Heart left ventricle (tissue), 16 donors: ENCODE measurements around the gene GDAP1L1. TPM values are rescaled to one million over a fixed set of nuclear protein-coding genes. Genes with fewer than 3 reads are reported as not detected.

Experiments used
- ATAC-seq, 4 donors: fragments of 200-7000 bp; cut with Tn5 transposase; one replicate each; pipeline ENCODE4 v1.9.1; 2020 to 2022; ENCODE audit warnings: moderate library complexity in 4 of 4, mild to moderate bottlenecking in 3 of 4, moderate number of reproducible peaks in 1 of 4
- DNase-seq, 5 donors: peaks; one replicate each; pipeline ENCODE4 v3.0.0-alpha.2; 2020
- H3K27ac ChIP-seq, 12 donors: fragments of 200-600 bp; sonication (generic) in 4 of 12; one replicate each; pipeline versions ENCODE4 v1.5.0 to v1.8.0; 2016 to 2022; ENCODE audit warnings: mild to moderate bottlenecking in 2 of 12
- H3K27me3 ChIP-seq, 9 donors: fragments of 200-600 bp; sonication (generic) in 2 of 9; one replicate each; pipeline versions ENCODE4 v1.5.1 to v1.8.0; 2016 to 2022; ENCODE audit warnings: mild to moderate bottlenecking in 3 of 9
- H3K36me3 ChIP-seq, 9 donors: fragments of 200-600 bp; sonication (generic) in 2 of 9; one replicate each; pipeline versions ENCODE4 v1.5.0 to v1.8.0; 2018 to 2022; ENCODE audit warnings: mild to moderate bottlenecking in 2 of 9
- H3K4me1 ChIP-seq, 12 donors: fragments of 200-600 bp; sonication (generic) in 4 of 12; one replicate each; pipeline versions ENCODE4 v1.5.0 to v1.8.0; 2016 to 2022; ENCODE audit warnings: mild to moderate bottlenecking in 3 of 12
- H3K4me3 ChIP-seq, 12 donors: fragments of 200-600 bp; sonication (generic) in 4 of 12; one replicate each; pipeline versions ENCODE4 v1.5.0 to v1.8.0; 2017 to 2022; ENCODE audit warnings: mild to moderate bottlenecking in 9 of 12, moderate library complexity in 4 of 12
- H3K9me3 ChIP-seq, 12 donors: fragments of 200-600 bp; sonication (generic) in 4 of 12; one replicate each; pipeline versions ENCODE4 v1.5.0 to v1.8.0; 2016 to 2022; ENCODE audit warnings: mild to moderate bottlenecking in 1 of 12
- POLR2A ChIP-seq, 2 donors: fragments of 450-650 bp; IDR thresholded peaks; one replicate each; pipeline ENCODE4 v1.6.1; 2017; ENCODE audit warnings: antibody characterized with exemption in 2 of 2, mild to moderate bottlenecking in 2 of 2, moderate library complexity in 2 of 2
- WGBS, 4 donors: extraction: QIAGEN DNeasy Blood & Tissue Kit in 2 of 4; methylation state at CpG; one replicate each; pipeline versions ENCODE4 v1.1.5 to v1.1.7; 2013 to 2018; 5-methylcytosine and 5-hydroxymethylcytosine counted together
- intact Hi-C, 10 donors: fragments of 100-400 bp; cut with DNase I; formaldehyde crosslinking; loops; one replicate each; pipeline versions ENCODE4 v1.11.1 to v1.14.2; 2022
- polyA plus RNA-seq, 2 donors: library from polyadenylated mRNA; stranded (reverse); fragments of 200-250 nt; gene quantifications; one replicate each; pipeline ENCODE4 v1.2.3, GENCODE V29; 2013
- total RNA-seq, 9 donors: library from RNA; depleted of rRNA in 2 of 9; stranded (reverse); fragments of >200 nt in 2 of 9; fragmentation: NEBNext Ultra II Directional in 3 of 9; extraction: Animal tissue kit (Norgen Biotek cat#: 25700) in 3 of 9; gene quantifications; one replicate each; pipeline versions ENCODE4 v1.1.0 to v1.2.4, GENCODE V29; 2016 to 2023
- TF ChIP-seq, protein P1 (sequence below), 12 donors: fragments of 200-600 bp; sonication (generic) in 4 of 12; IDR thresholded peaks; one replicate each; pipeline versions ENCODE4 v1.5.0 to v1.8.0; 2018 to 2022; ENCODE audit warnings: antibody characterized with exemption in 12 of 12, mild to moderate bottlenecking in 5 of 12
- donor health status: ischemic (EF 13 %, LVEDD 7.1; RV severe dilation, severe dysfunction).
- donor health status: healthy with polysubstance abuse.
- donor health status: DM: no; HTN: yes; CAD: no.
- donor health status: DM: no; HTN: no; CAD: no.
- donor health status: ischemic (EF 25% LVEDD 6.9; RV normal size, moderate dysfunction).
- donor health status: ischemic (EF 25% LVEDD 5.7; RV mildly dilated, moderate dysfunction).
- donor health status: healthy.
- donor health status: DM: yes; HTN: yes; CAD: no.
- donor health status: ischemic (EF 35%, LVEDD 5.7; RV mildly dilated, moderate dysfunction).
- donor health status: nonischemic (EF 11% LVEDD 7.7; RV severe dilation, severe dysfunction).
- donor health status: DM: yes; HTN: yes; CAD: no.
- donor health status: PGD.
- donor health status: ischemic (EF 29% LVEDD 5.4; RV normal size, mild dysfunction).
- donor health status: nonischemic (EF 23%, LVEDD 6.1; RV moderate dilation, normal function).

The GDAP1L1 gene
- total and polyA plus RNA-seq, 11 donors = 0.12 to 0.67 (median 0.35) TPM; not detected in 2

DNA sequence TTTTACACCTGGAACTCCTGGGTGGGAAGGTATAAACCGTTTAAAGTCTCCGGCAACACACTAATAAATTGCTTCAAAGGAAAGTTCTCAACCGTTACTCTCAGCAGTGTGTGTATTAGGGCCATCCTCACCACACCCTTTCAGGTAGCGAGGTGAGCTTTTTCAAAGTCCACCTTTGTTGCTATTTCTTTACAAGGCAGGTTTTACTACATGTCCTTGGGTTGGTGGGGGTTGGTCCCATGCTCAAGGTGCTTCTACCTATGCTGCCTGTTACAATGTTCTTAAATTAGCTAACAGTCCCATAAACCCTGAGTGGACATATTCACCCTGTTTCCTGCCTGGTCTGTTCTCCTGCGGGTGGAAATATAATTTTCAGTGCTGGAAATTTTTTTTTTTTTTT lies 23.4 kb upstream of the GDAP1L1 start:
- Histone ChIP-seq H3K27me3 (no peaks in the 10 kb centered on the region), H3K4me3 (no peak overlapping the region), H3K4me1 (peaks cover 0 to 18% (median 5%) of the 10 kb centered on the region in 12 donors), H3K9me3 (no peaks in the 10 kb centered on the region), H3K27ac (no peak overlapping the region), H3K36me3 (peaks cover 0 to 9% (median 0%) of the 10 kb centered on the region in 9 donors)
- ATAC-seq (no peak), DNase-seq (no peak)
- TF ChIP-seq, protein P1, sequence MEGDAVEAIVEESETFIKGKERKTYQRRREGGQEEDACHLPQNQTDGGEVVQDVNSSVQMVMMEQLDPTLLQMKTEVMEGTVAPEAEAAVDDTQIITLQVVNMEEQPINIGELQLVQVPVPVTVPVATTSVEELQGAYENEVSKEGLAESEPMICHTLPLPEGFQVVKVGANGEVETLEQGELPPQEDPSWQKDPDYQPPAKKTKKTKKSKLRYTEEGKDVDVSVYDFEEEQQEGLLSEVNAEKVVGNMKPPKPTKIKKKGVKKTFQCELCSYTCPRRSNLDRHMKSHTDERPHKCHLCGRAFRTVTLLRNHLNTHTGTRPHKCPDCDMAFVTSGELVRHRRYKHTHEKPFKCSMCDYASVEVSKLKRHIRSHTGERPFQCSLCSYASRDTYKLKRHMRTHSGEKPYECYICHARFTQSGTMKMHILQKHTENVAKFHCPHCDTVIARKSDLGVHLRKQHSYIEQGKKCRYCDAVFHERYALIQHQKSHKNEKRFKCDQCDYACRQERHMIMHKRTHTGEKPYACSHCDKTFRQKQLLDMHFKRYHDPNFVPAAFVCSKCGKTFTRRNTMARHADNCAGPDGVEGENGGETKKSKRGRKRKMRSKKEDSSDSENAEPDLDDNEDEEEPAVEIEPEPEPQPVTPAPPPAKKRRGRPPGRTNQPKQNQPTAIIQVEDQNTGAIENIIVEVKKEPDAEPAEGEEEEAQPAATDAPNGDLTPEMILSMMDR (IDR thresholded peaks at IDR 0.05) = no peak
- TF ChIP-seq POLR2A (IDR thresholded peaks at IDR 0.05) = no peak
- intact Hi-C loops = loop anchor here in 2 of 10 donors (5.0 kb wide), 2 partner anchors 79 to 244 kb away; no protein-coding TSS in a partner anchor
- WGBS, 4 donors = 73 to 90% (median 87%) methylated on average over 5 of the region's 5 CpGs

- DNase-seq (no peak), ATAC-seq (no peak)
- H3K27me3 ChIP-seq = no peaks in the 10 kb centered on the region
- no peak for TF ChIP-seq POLR2A (IDR thresholded peaks at IDR 0.05)
- peaks cover 0 to 9% (median 0%) of the 10 kb centered on the region in 9 donors for H3K36me3 ChIP-seq
- WGBS, 4 donors = 76 to 81% (median 79%) methylated on average over 5 of the region's 5 CpGs
- intact Hi-C loops = loop anchor here in 2 of 10 donors (5.0 kb wide), 2 partner anchors 78 to 243 kb away; no protein-coding TSS in a partner anchor
- no peaks in the 10 kb centered on the region for H3K9me3 ChIP-seq
- H3K27ac ChIP-seq = no peak overlapping the region
- H3K4me1 ChIP-seq = peaks cover 0 to 17% (median 5%) of the 10 kb centered on the region in 12 donors
- no peak overlapping the region for H3K4me3 ChIP-seq
Observed at GRCh38 chr20:44224637-44225036, 22.5 kb upstream of the GDAP1L1 start.

GRCh38 chr20:44228465-44229258 lies 18.4 kb upstream of the GDAP1L1 start:
- no peak for TF ChIP-seq POLR2A (IDR thresholded peaks at IDR 0.05)
- TF ChIP-seq, protein P1 (IDR thresholded peaks at IDR 0.05) = no peak
- DNase-seq (no peak), ATAC-seq (peak; percentile 10 to 52 (median 45))
- intact Hi-C loops = no loop called here
- H3K4me3 ChIP-seq = no peak overlapping the region
- no peak overlapping the region for H3K27ac ChIP-seq
- no peaks in the 10 kb centered on the region for H3K27me3 ChIP-seq
- peaks cover 0 to 6% (median 0%) of the 10 kb centered on the region in 9 donors for H3K36me3 ChIP-seq
- H3K4me1 ChIP-seq = peaks cover 0 to 8% (median 0%) of the 10 kb centered on the region in 12 donors
- no peaks in the 10 kb centered on the region for H3K9me3 ChIP-seq
- WGBS, 4 donors = 55 to 64% (median 59%) methylated on average over 15 to 17 of the region's 17 CpGs

- no peak for TF ChIP-seq POLR2A (IDR thresholded peaks at IDR 0.05)
- TF ChIP-seq, protein P1 (IDR thresholded peaks at IDR 0.05) = no peak
- ATAC-seq = peak in 1 of 4 donors; percentile 31
- H3K9me3 ChIP-seq = no peaks in the 10 kb centered on the region
- WGBS, 4 donors = 80 to 87% (median 86%) methylated on average over 7 of the region's 7 CpGs
- no peaks in the 10 kb centered on the region for H3K27me3 ChIP-seq
- H3K27ac ChIP-seq = no peak overlapping the region
- DNase-seq = no peak
- H3K36me3 ChIP-seq = no peaks in the 10 kb centered on the region
- no peak overlapping the region for H3K4me3 ChIP-seq
- peaks cover 0 to 8% (median 0%) of the 10 kb centered on the region in 12 donors for H3K4me1 ChIP-seq
- intact Hi-C loops = no loop called here
Observed at GRCh38 chr20:44231193-44231592, 15.9 kb upstream of the GDAP1L1 start.
